ENCODE data around the gene TNNI3K.
"Not testable (repeated sequence)": the region's sequence is repeated elsewhere in the genome, so short reads cannot be mapped to it uniquely, and the experiment has no call there.

The TNNI3K gene

GRCh38 chr1:74235153-74235552 is at the start of gene TNNI3K:
TSS of gene TNNI3K (plus strand) at chr1:74235387. CDS start at chr1:74235452, 65 bp downstream.
- DNase-seq: no peak

GRCh38 chr1:74193908-74194307 is 41.3 kb upstream of the TNNI3K start:
- no peak for DNase-seq

GRCh38 chr1:74195339-74195738 is 39.8 kb upstream of the TNNI3K start:
- DNase-seq: no peak

GRCh38 chr1:74197255-74197654 is 37.9 kb upstream of the TNNI3K start:
- DNase-seq: no peak

GRCh38 chr1:74197657-74198552 is 37.3 kb upstream of the TNNI3K start, which contains the start of the genes FPGT and LRRIQ3:
TSS of gene FPGT (plus strand) at chr1:74198242. CDS start at chr1:74198279, 37 bp downstream.
TSS of gene LRRIQ3 (minus strand) at chr1:74198176. CDS start at chr1:74183684, 14,492 bp downstream.
- DNase-seq: peak; percentile 94 to 99

- peak; percentile 73 to 85 for DNase-seq
Measured at GRCh38 chr1:74199504-74199903, 35.7 kb upstream of the TNNI3K start.

- no peak for DNase-seq
Measured at GRCh38 chr1:74205266-74205665, 29.9 kb upstream of the TNNI3K start.

- DNase-seq: no peak
Measured at GRCh38 chr1:74215229-74215628, 20.0 kb upstream of the TNNI3K start.

- DNase-seq: no peak
Measured at GRCh38 chr1:74222701-74223100, 12.5 kb upstream of the TNNI3K start.

GRCh38 chr1:74223453-74223852 is 11.7 kb upstream of the TNNI3K start:
- DNase-seq: no peak

- no peak for DNase-seq
Measured at GRCh38 chr1:74236440-74236839, 1.3 kb downstream of the TNNI3K start.

- no peak for DNase-seq
Measured at GRCh38 chr1:74237035-74237434, 1.8 kb downstream of the TNNI3K start.

GRCh38 chr1:74237787-74238186 is 2.6 kb downstream of the TNNI3K start:
- no peak for DNase-seq

- no peak for DNase-seq
Measured at GRCh38 chr1:74245168-74245772, 10.1 kb downstream of the TNNI3K start.

GRCh38 chr1:74246315-74246714 is 11.1 kb downstream of the TNNI3K start:
- no peak for DNase-seq

- DNase-seq: no peak
Measured at GRCh38 chr1:74247881-74248528, 12.8 kb downstream of the TNNI3K start.

GRCh38 chr1:74253243-74253824 is 18.1 kb downstream of the TNNI3K start:
- DNase-seq: not testable (repeated sequence)

GRCh38 chr1:74266001-74266400 is 30.8 kb downstream of the TNNI3K start:
- no peak for DNase-seq

GRCh38 chr1:74271503-74271902 is 36.3 kb downstream of the TNNI3K start:
- no peak for DNase-seq

- DNase-seq: no peak
Measured at GRCh38 chr1:74280642-74281396, 45.6 kb downstream of the TNNI3K start.

GRCh38 chr1:74286414-74286813 is 51.2 kb downstream of the TNNI3K start:
- no peak for DNase-seq

GRCh38 chr1:74314438-74314837 is 79.3 kb downstream of the TNNI3K start:
- no peak for DNase-seq

Data from Kasumi-1 (cell line).